GM19035 (cell line): ENCODE results near the gene KANK2.
A peak's percentile ranks its signal among the peaks of the same experiment; 100 is the strongest.

Source experiments
- ATAC-seq: cut with Tn5 transposase; IDR thresholded peaks from one replicate; pipeline ENCODE4 v1.9.1; 2021; ENCODE audit not compliant: unreplicated experiment

Gene KANK2

DNA sequence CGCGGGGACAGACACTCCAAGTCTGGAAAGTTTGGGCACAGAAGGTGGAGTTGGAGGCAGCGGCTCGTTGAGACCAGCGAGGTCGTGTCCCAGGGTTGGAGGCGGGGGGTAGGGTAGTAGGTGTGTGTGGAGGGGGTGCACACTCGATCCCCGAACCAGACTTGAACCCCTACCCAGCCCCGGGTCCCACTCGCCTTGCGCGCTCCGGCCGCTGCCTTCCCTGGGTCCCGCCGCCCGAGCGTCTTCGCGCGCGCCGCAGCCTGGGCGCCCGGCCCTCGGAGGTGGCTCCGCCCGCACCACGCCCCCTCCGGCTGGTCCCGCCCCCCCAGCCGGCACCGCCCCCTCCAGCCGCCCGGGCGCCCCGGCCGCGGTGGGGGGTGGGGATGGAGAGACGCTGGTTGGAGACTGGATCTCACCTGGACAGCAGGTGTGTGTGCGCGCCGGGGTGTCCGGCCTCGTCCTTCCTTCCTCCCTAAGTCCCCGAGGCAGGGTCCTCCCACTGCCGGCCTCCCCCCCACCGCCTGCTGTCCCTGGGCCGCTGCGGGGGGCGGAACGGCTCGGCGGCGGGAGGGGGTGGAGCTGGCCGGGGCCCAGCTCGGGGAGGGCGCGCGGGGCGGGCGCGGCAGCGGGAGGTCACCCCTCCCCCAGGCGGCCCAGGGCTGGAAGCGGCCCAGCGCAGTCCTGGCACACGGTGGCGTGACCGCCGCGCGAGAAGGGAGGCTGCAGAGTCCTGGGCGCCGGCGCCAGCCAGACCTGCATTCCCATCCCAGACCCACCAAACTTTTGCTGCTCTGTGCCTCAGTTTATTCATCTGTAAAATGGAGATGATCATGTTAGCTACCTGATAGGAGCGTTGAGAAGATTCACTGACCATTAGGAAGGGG lies at the start of gene KANK2:
Gene KANK2, minus strand, starts transcription at position 255 of the 884 bp plus-strand sequence. CDS start 3,034 bp downstream, outside the sequence.
- ATAC-seq, result peak; percentile 85

DNA sequence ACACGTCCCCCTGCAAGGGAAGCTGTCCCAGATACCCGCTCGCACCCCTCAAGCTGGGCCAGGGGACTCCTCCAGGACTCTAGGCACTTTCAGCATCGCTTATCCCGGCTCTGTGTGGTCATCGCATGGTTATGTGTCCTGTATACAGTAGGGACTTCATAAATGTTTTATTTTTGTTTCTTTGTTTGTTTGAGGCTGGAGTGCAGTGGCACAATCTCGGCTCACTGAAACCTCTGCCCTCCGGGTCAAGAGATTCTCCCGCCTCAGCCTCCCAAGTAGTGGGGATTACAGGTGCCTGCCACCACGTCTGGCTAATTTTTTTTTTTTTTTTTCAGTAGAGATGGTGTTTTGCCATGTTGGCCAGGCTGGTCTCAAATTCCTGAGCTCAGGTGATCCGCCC lies 49.6 kb upstream of the KANK2 start:
- ATAC-seq, result no peak

DNA sequence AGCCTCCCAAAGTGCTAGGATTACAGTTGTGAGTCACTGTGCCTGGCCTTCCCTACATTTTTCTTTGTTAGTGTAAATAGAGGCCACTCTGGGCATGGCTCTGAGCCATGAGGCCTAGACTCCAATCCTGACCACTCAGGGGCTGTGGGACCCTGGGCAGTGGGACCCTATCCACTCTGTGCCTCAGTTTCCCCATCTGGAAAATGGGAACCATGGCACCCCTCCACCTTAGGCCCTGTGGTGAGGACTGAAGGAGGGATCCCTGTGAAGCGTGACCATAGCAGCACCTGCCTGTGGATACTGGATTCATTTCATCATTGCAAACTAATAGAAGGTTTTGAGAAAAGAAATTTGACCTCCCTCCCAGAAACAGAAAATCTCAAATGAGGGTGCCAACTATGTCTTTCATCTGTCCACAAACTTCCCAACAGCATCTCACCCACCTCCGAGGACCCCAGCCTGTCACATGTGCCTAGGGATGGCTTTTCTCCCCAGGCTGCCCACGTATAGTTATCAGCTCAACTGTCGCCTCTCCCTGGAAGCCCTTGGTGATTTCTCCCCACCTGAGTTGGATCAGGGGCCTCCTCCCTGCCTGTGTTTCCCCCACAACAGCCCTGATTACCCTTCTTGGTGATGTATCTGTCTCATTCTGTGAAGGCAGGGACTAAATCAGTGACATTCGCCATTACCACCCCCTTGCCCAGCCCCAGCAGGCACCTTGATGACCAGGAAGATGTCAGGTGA lies 47.7 kb upstream of the KANK2 start:
- ATAC-seq, result no peak

DNA sequence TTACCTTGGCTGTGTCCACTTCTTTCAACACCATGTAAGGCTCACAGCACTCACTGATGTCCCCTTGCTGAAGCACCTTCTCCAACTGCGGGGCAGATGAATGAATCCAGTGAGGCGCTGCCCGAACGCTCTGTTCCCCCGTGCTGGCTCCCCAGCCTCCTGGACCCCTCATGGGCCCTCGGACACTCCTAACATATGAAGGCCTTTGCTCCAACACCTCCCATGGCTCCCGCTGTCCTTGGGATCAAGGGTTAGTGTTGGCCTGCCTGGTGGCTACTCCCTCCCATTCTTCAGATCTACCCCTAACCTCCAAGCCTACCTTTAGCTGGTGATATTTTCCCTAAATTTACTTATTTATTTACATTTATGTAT lies 46.4 kb upstream of the KANK2 start:
- ATAC-seq, result no peak

DNA sequence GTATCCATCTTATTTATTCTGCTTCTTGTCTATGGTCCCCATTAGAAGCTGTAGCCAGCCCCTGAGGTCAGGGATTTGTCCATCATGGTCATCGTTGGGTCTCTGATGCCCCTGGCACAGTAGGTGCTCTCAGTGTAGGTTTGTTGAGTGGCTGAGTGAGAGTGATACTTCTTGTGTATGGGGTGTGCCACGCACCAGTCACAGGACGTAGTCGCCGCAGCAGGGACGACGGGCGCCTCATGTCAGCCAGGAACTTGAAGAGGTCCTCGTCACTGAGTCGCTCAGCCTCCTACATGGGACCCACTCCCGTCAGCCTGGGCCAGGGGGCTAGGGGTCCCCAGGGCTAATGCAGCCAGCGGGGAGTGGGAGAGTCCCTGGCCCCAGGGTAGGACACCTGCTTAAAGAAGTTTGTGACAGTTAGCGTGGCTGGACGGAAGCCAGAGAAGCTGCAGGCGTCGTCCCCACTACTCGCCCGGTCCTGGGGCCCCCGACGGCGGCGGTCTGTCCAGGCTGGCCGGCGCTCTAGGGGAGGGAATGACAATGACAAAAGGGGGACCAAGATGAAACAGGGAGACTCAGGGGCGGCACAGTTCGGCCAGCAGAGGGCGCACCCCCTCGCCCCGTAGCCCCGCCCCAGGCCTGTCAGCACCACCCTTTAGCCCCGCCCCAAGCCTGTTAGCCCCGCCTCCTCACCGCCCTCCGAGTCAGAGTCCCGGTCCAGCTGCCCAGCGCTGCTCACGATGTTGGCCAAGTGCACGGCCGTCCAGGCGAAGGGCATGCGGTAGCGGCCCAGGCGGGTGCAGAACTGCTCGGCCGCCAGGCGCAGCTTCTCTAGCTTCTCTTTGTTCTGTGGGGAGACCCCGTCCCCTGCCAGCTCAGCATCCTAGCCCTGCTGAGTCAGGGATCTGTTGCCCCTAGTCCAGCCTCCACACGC lies 45.8 kb upstream of the KANK2 start:
- peak; percentile 70 for ATAC-seq

DNA sequence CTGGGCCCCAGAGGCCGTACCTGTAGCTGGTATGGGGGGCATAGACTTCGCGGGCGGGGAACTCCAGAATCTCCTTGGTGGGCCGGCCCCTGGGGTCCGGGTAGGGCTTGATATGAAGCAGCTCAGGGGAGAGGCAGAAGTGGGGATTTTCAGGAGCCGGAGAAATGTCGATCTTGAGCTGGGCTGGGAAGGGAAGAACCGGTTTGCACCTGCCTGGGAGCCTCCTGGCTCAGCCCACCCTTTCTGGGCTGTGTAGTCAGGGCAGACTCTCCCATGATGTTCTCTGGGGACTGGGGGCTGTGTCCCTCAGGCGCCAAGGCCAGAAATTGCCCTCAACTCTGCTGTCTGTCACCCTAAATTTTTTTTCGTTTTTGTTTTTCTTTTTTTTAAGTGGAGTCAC lies 44.7 kb upstream of the KANK2 start:
- ATAC-seq, result no peak

DNA sequence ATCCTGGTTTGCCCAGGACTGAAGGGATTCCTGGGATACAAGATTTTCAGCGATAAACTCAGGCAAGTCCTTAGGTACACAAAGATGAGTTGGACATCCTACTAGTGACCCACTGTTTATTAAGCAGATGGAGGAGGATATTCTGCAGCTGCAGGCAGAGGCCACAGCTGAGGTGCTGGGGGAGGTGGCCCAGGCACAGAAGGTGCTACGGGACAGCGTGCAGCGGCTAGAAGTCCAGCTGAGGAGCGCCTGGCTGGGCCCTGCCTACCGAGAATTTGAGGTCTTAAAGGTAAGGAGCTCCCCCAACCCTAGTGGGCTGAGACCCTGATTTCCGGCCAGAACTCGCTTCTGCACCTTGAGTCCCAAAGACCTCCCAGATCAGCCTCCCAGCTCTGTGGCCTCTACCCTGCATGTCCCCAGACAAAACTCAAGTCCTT lies 42.7 kb upstream of the KANK2 start:
- no peak for ATAC-seq

DNA sequence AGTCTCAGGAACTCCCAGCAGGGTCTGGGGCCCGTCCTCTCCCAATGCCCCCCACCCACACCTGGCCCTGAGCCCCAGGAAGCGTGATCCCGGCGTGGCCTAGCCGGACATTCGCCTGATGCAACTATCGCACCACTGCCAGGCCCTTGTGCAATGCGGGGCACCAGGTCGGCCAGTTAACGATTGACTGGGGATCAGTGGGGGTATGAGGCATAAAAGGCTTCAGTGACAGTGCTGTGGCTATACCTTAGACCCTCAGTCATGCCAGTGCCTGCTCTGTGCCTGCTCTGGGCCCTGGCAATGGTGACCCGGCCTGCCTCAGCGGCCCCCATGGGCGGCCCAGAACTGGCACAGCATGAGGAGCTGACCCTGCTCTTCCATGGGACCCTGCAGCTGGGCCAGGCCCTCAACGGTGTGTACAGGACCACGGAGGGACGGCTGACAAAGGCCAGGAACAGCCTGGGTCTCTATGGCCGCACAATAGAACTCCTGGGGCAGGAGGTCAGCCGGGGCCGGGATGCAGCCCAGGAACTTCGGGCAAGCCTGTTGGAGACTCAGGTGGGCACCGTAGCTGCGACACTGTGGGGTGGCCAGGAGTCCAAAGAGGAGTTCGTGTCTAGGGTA lies 42.1 kb upstream of the KANK2 start, which contains the start of gene ANGPTL8:
Gene ANGPTL8, plus strand, starts transcription at position 243 of the 624 bp plus-strand sequence. Its CDS starts 19 bp downstream, at position 262.
- no peak for ATAC-seq

DNA sequence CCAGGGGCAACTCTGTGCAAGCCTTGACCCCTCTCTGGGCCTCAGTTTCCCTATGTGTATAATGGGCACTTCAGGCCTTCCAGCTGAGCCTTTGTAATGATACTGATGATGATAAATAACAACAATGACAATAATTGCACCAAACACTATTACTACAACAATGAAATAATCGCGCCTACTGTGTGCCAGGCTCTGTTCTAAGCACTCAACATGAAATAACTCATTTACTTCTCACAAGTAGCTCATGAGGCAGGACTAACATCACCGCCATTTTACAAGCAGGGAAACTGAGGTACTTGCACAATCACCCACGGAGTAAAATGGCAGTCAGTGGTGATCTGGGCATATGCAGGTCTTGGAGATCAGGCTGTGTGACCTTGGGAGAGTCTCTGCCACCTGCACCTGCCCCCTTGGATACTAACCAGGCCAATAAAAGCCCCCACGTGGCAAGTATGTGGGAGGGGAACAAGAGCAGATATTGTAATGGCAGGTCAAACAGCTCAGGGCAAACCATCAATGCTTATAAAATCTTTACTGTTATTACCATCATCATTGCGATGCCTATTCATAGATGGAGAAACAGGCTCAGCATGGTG lies 41.5 kb upstream of the KANK2 start:
- no peak for ATAC-seq

DNA sequence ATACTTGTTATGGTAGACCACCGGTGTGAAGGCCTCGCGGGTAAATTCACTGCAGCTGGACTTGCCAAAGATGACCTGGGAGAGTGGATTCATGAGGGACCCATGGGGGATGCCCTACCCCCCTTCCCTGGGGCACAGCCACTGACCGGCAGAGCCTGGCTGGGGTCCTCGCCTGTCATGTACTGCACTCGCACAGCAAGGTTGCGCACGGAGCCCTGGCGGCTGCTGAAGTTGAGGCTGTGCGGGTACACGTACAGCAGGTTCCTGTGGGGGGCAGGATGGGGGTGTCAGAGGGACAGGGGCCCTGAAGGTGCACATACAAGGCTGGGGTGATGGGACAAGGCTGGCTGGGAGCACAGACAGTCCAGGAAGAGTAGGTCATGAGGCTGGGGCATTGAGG lies 40.7 kb upstream of the KANK2 start:
- no peak for ATAC-seq

DNA sequence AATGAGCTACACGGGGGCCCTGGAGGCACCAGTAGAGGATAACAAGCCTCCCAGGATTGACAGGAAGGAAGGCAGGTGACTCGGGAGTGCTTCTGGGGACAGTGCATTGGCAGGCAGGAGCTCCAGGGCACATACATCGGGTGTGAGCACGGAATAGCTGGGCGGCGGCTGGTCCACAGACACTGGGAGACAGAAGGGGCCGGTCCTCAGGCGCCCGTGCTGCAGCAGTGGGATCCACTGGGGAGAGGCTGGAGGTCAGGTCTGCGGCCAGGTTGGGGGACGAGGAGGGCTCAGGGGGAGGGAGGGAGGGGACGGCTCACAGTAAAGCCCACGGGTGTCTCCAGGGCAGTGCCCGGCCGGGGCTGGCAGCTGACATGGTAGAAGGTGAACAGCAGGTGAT lies 40.0 kb upstream of the KANK2 start:
- ATAC-seq, result no peak

DNA sequence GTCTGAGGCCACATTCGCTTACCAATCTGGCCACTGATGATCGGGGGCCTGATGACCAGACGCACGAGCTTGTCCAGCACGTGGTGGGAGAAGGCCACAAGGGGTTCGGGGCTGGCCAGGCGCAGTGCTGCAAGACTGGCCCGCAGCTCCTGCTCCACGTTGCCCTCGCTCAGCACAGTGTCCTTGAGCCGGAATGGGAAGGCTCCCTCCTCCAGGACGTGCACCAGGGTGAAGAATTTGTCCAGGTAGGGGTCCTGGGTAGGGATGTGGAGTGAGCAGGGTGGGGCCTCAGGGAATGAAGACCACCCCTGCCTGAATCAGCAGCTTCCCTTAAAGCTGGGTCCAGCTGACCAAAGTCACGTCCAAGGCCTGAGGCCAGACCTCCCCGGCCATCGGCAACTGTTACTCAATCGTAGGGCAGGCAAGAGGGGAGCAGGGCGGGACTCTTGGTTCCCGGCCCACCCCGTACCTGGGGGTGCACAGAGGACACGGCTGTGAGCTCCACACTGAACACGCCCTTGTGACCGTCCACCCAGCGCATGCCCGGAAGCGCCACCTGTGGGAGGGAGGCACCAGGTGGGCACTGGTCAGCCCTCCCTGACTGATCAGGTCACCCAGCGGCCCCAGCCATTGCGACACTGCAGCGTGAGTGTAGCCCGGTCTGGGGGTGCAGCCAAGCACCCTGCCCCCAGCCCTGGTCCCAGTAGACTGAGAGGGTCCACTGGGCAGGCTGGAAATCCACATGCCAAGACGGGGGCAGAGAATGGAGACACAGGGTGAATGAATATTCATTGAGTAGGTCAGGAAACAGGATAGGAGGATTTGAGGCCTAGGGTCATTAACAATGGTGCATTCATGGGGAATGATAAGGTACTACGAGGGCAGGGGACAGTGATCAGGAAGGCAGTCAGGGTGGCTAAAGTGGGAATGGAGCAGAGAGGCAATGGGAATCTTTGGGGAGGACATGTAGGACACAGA lies 39.3 kb upstream of the KANK2 start:
- no peak for ATAC-seq

DNA sequence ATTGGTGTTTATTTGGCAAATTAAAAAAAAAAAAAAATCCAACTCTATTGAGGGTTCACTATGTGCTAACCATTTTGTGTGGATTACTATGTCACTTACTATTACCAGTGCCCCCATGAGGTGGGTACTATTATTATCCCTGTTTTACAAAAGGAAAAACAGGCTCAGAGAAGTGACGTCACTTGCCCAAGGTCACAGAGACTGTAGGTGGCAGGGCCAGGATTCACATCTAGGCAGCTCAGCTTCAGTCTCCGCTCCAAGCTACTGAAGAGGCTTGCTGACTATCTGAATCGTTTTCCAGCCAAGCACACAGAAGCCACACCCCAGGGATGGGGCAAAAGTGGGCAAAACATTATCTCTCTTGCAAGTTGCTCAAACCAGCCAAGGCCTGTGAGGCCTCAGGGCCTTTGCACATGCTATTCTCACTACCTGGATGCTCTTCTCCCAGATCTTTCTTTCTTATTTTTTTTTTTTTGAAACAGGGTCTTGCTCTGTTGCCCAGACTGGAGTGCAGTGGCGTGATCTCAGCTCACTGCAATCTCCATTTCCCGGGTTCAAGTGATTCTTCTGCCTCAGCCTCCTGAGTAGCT lies 37.2 kb upstream of the KANK2 start:
- no peak for ATAC-seq

DNA sequence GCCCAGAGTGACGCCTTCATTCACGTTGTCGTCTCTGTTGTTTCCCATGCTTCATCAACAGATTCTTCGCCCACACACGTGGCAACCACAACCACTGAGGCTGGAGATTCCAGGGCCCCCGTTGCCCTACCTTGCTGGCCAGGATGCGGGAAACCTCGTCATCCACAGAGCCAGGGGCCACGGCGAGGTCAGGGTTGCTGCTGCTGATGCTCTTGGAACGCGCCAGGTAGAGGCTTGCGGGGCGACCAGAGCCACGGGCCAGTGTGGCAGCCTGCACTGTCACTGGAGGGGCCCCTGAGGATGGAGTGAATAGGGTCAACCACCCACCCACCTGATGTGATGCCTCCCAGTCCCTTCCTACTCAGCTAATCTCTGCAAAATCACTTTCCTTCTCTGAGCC lies 35.7 kb upstream of the KANK2 start:
- ATAC-seq, result no peak

DNA sequence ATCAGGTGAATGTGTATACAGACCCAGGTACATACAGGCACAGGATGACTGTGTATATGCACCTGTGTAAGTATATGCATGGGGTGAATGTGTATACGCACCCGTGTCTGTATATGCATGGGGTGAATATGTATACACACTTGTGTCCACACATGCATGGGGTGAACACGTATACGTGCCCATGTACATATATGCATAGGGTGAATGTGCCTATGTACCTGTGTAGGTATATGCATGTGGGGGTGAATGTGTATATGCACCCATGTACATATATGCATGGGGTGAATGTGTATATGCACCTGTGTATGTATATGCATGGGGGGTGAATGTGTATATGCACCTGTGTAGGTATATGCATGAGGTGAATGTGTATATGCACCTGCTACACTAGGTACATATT lies 35.2 kb upstream of the KANK2 start:
- ATAC-seq, result no peak

DNA sequence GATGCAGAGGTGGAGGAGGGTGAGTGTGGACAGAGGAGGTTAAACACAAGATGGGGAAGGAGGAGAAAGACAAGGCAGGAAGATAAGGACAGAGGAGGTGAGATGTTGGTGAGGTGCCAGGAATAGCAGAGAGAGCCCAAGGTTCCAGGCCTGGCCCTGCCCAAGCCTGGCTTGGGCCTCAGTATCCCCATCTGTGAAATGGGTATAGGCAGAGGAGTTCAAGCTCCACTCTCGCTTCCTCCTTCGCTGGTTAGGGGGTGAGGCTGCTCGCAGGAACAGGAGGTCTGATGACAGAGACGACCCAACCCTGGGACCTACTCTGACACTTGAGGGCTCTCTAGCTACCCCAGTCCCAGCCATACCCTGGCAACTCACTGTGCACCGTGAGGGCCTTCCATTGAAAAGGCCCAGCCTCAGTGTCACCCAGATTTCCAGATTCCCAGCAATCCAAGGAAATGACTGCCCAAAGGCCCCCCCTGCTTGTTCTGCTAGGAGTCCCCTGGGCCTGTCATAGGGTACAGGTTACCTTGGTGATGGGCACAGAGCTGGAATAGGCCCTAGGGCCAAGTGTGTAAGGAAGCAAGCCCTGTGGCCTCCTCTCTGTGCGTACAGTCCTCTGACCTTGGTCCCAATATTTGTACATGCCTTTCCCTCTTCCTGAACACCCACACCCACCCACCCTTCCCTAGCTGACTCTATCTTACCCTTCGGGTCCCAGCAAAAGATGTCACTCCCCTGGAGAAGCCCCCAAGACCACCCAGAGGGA lies 33.5 kb upstream of the KANK2 start:
- ATAC-seq, result no peak

DNA sequence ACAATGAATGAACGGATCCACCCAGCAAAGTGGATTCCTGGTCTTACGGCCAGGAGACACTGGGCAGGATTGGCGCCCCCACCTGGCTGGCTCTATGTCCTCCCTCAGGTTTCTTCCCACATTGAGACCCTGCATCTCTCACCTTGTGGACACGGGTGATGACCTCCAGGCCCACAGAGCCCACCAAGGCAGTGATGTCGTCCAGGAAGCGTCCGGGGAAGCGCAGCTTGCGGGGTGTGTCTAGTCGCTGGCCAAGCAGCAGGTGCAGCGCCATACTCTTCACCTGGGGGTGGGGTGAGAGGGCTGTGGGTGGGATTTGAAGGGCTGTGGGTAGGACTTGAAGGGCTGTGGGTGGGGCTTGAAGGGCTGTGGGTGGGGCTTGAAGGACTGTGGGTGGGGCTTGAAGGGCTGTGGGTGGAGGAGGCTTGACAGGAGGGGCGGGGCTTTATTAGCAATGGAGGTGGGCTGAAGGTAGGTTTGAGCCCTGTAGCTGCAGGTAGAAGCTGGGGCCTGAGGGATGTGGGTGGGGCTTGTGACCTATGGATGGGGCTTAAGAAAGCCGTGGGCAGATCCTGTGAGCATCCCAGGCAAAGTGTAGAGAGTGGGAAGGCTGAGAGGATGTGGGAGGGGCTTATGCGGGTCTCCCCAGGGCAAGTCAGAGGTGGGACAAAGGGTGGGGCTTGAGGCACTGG lies 30.0 kb upstream of the KANK2 start:
- ATAC-seq, result no peak
